COR-L47 (cell line): ENCODE measurements around the gene FANCG.

Experiments
- DNase-seq: peaks from one replicate; lab custom pipeline; 2025; lab: John Stamatoyannopoulos, UW

Gene FANCG

GRCh38 chr9:35060548-35061207, 19.1 kb downstream of the FANCG start:
- no peak for DNase-seq

- no peak for DNase-seq
Observed at GRCh38 chr9:35059438-35059837, 20.3 kb downstream of the FANCG start.

GRCh38 chr9:35057271-35057620, 22.5 kb downstream of the FANCG start:
- no peak for DNase-seq

GRCh38 chr9:35056571-35057270, 23.0 kb downstream of the FANCG start:
- no peak for DNase-seq

GRCh38 chr9:35054871-35055644, 24.7 kb downstream of the FANCG start:
- no peak for DNase-seq

GRCh38 chr9:35054185-35054835, 25.4 kb downstream of the FANCG start:
- no peak for DNase-seq

GRCh38 chr9:35051069-35051967, 28.4 kb downstream of the FANCG start:
- peak; percentile 45 for DNase-seq

- DNase-seq, result no peak
Observed at GRCh38 chr9:35048511-35048910, 31.2 kb downstream of the FANCG start.

- no peak for DNase-seq
Observed at GRCh38 chr9:35044071-35044470, 35.7 kb downstream of the FANCG start.

GRCh38 chr9:35042891-35043545, 36.7 kb downstream of the FANCG start:
- DNase-seq, result no peak

- no peak for DNase-seq
Observed at GRCh38 chr9:35042081-35042604, 37.6 kb downstream of the FANCG start.

GRCh38 chr9:35035851-35036701, 43.7 kb downstream of the FANCG start:
- no peak for DNase-seq

GRCh38 chr9:35033101-35033500, 46.6 kb downstream of the FANCG start:
- DNase-seq, result no peak

GRCh38 chr9:35029852-35030251, 49.9 kb downstream of the FANCG start:
- no peak for DNase-seq

- DNase-seq, result no peak
Observed at GRCh38 chr9:35029241-35029640, 50.5 kb downstream of the FANCG start.

GRCh38 chr9:35028341-35028740, 51.4 kb downstream of the FANCG start:
- no peak for DNase-seq

- DNase-seq, result no peak
Observed at GRCh38 chr9:35027860-35028259, 51.9 kb downstream of the FANCG start.

- no peak for DNase-seq
Observed at GRCh38 chr9:35027374-35027773, 52.4 kb downstream of the FANCG start.

GRCh38 chr9:35026671-35027070, 53.1 kb downstream of the FANCG start:
- DNase-seq, result no peak
